Activated CD4-positive, alpha-beta T cell treated with anti-CD3 and anti-CD28 coated beads, Interleukin-2, Interleukin-6, amounts not matched to agents 100 ng/mL and 50 ng/mL, durations not matched to agents 16 hours and 8 hours (primary cell): ENCODE results near the gene LHFPL5.

Source experiments
- DNase-seq: peaks from one replicate; pipeline ENCODE4 v3.0.0-alpha.2; 2020

LHFPL5 gene

GRCh38 chr6:35857853-35858252, 52.7 kb downstream of the LHFPL5 start:
- DNase-seq: no peak

GRCh38 chr6:35859367-35859766, 54.2 kb downstream of the LHFPL5 start:
- DNase-seq: no peak
